H1 (cell line): ENCODE measurements around the gene DDX21.
"Not testable (repeated sequence)": the region's sequence is repeated elsewhere in the genome, so short reads cannot be mapped to it uniquely, and the experiment has no call there.

Experiments
- HDAC6 ChIP-seq: IDR thresholded peaks from one replicate; pipeline ENCODE4 v1.7.1; 2012; ENCODE audit warnings: low read depth, mild to moderate bottlenecking, inconsistent platforms, low read length, moderate library complexity
- POLR2A ChIP-seq, 2 experiments: IDR thresholded peaks; 1 replicate in 1 of 2; 2 replicates in 1 of 2; pipeline ENCODE4 v1.6.1; 2011; ENCODE audit warnings: low read depth in 2 of 2, low read length in 2 of 2, mild to moderate bottlenecking in 2 of 2; ENCODE audit errors: control extremely low read depth in 1 of 2
- RAD21 ChIP-seq, 2 experiments: IDR thresholded peaks in 1 of 2; conservative IDR thresholded peaks in 1 of 2; 2 replicates each; pipeline ENCODE4 v1.6.1; 2011; ENCODE audit warnings: low read depth in 2 of 2, low read length in 2 of 2, improper control_type of control experiment in 1 of 2, inconsistent platforms in 1 of 2, mild to moderate bottlenecking in 1 of 2, moderate library complexity in 1 of 2
- RBBP5 ChIP-seq: IDR thresholded peaks from 2 replicates; pipeline ENCODE4 v1.7.1; 2012; ENCODE audit warnings: low read depth, mild to moderate bottlenecking, inconsistent platforms, low read length, moderate library complexity, borderline replicate concordance
- SP1 ChIP-seq: IDR thresholded peaks from 2 replicates; pipeline ENCODE4 v1.6.1; 2011; ENCODE audit warnings: low read depth, low read length
- TF ChIP-seq, protein P1 (sequence below): IDR thresholded peaks from 2 replicates; pipeline ENCODE4 v1.6.1; 2011; ENCODE audit warnings: low read length, improper control_type of control experiment
- TF ChIP-seq, protein P2 (sequence below), 3 experiments: IDR thresholded peaks; 1 replicate in 2 of 3; 2 replicates in 1 of 3; pipeline versions ENCODE4 v1.5.1 to v1.6.1; 2011; ENCODE audit warnings: low read length in 3 of 3, mild to moderate bottlenecking in 3 of 3, inconsistent platforms in 2 of 3, low read depth in 1 of 3, moderate library complexity in 1 of 3; ENCODE audit not compliant: insufficient read depth in 1 of 3; ENCODE audit errors: control extremely low read depth in 1 of 3

DNA sequence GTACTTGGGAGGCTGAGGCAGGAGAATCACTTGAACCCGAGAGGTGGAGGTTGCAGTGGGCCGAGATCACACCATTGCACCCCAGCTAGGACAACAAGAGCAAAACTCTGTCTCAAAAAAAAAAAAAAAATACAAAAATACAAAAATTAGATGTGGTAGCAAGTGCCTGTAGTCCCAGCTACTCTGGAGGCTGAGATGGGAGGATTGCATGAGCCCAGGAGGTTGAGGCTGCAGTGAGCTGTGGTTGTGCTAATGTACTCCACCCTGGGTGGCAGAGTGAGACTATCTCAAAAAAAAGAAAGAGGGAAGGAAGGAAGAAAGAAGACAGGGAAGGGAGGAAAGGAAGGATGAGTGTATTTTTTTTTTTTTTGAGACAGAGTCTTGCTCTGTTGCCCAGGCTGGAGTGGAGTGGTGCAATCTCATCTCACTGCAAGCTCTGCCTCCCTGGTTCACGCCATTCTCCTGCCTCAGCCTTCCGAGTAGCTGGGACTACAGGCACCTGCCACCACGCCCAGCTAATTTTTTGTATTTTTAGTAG is 20.0 kb downstream of the DDX21 start:
- TF ChIP-seq, protein P1, sequence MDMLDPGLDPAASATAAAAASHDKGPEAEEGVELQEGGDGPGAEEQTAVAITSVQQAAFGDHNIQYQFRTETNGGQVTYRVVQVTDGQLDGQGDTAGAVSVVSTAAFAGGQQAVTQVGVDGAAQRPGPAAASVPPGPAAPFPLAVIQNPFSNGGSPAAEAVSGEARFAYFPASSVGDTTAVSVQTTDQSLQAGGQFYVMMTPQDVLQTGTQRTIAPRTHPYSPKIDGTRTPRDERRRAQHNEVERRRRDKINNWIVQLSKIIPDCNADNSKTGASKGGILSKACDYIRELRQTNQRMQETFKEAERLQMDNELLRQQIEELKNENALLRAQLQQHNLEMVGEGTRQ: not testable (repeated sequence)
- not testable (repeated sequence) for TF ChIP-seq HDAC6; RBBP5; SP1; POLR2A (IDR thresholded peaks at IDR 0.05; ENCODE audit: control extremely low read depth in 1 of 2, low read depth in 2 of 2, low read length in 2 of 2); RAD21 (IDR thresholded peaks at IDR 0.05 in 1 of 2, conservative IDR thresholded peaks at IDR 0.05 in 1 of 2; ENCODE audit: low read depth in 2 of 2, low read length in 2 of 2)
- TF ChIP-seq, protein P2, sequence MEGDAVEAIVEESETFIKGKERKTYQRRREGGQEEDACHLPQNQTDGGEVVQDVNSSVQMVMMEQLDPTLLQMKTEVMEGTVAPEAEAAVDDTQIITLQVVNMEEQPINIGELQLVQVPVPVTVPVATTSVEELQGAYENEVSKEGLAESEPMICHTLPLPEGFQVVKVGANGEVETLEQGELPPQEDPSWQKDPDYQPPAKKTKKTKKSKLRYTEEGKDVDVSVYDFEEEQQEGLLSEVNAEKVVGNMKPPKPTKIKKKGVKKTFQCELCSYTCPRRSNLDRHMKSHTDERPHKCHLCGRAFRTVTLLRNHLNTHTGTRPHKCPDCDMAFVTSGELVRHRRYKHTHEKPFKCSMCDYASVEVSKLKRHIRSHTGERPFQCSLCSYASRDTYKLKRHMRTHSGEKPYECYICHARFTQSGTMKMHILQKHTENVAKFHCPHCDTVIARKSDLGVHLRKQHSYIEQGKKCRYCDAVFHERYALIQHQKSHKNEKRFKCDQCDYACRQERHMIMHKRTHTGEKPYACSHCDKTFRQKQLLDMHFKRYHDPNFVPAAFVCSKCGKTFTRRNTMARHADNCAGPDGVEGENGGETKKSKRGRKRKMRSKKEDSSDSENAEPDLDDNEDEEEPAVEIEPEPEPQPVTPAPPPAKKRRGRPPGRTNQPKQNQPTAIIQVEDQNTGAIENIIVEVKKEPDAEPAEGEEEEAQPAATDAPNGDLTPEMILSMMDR (IDR thresholded peaks at IDR 0.05; ENCODE audit: control extremely low read depth in 1 of 3, insufficient read depth in 1 of 3, low read depth in 1 of 3, low read length in 3 of 3): not testable (repeated sequence)
